Measurements from ENCODE around the gene RGS7. TPM values are rescaled to one million over a fixed set of nuclear protein-coding genes. Genes with fewer than 3 reads are reported as not detected.

Gene RGS7
- total RNA-seq, 4 donors from 2014 or later = 0.27 TPM; not detected in 3

GRCh38 chr1:241332987-241333386 lies 24.0 kb downstream of the RGS7 start:
- H3K4me3 ChIP-seq = no peak overlapping the region
- no peak for TF ChIP-seq EP300 (IDR thresholded peaks at IDR 0.05)
- no peak for TF ChIP-seq CTCF (IDR thresholded peaks at IDR 0.05)
- TF ChIP-seq POLR2AphosphoS5 (IDR thresholded peaks at IDR 0.05) = no peak
- TF ChIP-seq POLR2A (IDR thresholded peaks at IDR 0.05) = no peak
- H3K27ac ChIP-seq = no peak overlapping the region
- ATAC-seq = no peak
- 68 to 81% methylated on average over 2 of the region's 2 CpGs for WGBS, 2 donors (ENCODE audit: low coverage in 1 of 2)
- no peaks in the 10 kb centered on the region for H3K9me3 ChIP-seq
- no peaks in the 10 kb centered on the region for H3K4me1 ChIP-seq
- H3K36me3 ChIP-seq = no peaks in the 10 kb centered on the region
- peaks cover 3% of the 10 kb centered on the region for H3K27me3 ChIP-seq

GRCh38 chr1:241332037-241332409 lies 25.0 kb downstream of the RGS7 start:
- WGBS, 2 donors (ENCODE audit: low coverage in 1 of 2) = 21 to 62% methylated on average over 4 of the region's 4 CpGs
- H3K9me3 ChIP-seq = no peaks in the 10 kb centered on the region
- no peak overlapping the region for H3K27ac ChIP-seq
- peaks cover 3% of the 10 kb centered on the region for H3K27me3 ChIP-seq
- no peaks in the 10 kb centered on the region for H3K4me1 ChIP-seq
- H3K4me3 ChIP-seq = no peak overlapping the region
- H3K36me3 ChIP-seq = no peaks in the 10 kb centered on the region
- ATAC-seq = no peak
- TF ChIP-seq EP300 (IDR thresholded peaks at IDR 0.05) (no peak), POLR2AphosphoS5 (IDR thresholded peaks at IDR 0.05) (no peak), CTCF (IDR thresholded peaks at IDR 0.05) (no peak)

- Histone ChIP-seq H3K27ac (no peak overlapping the region), H3K4me3 (no peak overlapping the region), H3K4me1 (no peaks in the 10 kb centered on the region), H3K36me3 (no peaks in the 10 kb centered on the region), H3K27me3 (peaks cover 3% of the 10 kb centered on the region), H3K9me3 (no peaks in the 10 kb centered on the region)
- ATAC-seq = no peak
- TF ChIP-seq POLR2A (IDR thresholded peaks at IDR 0.05) (no peak), CTCF (IDR thresholded peaks at IDR 0.05) (no peak), POLR2AphosphoS5 (IDR thresholded peaks at IDR 0.05) (no peak), EP300 (IDR thresholded peaks at IDR 0.05) (no peak)
- 33 to 55% methylated on average over 3 of the region's 3 CpGs for WGBS, 2 donors (ENCODE audit: low coverage in 1 of 2)
Measured at GRCh38 chr1:241331328-241332036, 25.5 kb downstream of the RGS7 start.

GRCh38 chr1:241330619-241331327 lies 26.2 kb downstream of the RGS7 start:
- ATAC-seq = no peak
- H3K4me3 ChIP-seq = no peak overlapping the region
- WGBS, 2 donors (ENCODE audit: low coverage in 1 of 2) = 71 to 77% methylated on average over 1 of the region's 1 CpG
- no peaks in the 10 kb centered on the region for H3K9me3 ChIP-seq
- no peak overlapping the region for H3K27ac ChIP-seq
- H3K4me1 ChIP-seq = no peaks in the 10 kb centered on the region
- H3K36me3 ChIP-seq = no peaks in the 10 kb centered on the region
- H3K27me3 ChIP-seq = peaks cover 3% of the 10 kb centered on the region
- TF ChIP-seq CTCF (IDR thresholded peaks at IDR 0.05) = no peak
- no peak for TF ChIP-seq EP300 (IDR thresholded peaks at IDR 0.05)
- no peak for TF ChIP-seq POLR2A (IDR thresholded peaks at IDR 0.05)
- TF ChIP-seq POLR2AphosphoS5 (IDR thresholded peaks at IDR 0.05) = no peak

- Histone ChIP-seq H3K4me1 (no peaks in the 10 kb centered on the region), H3K9me3 (no peaks in the 10 kb centered on the region), H3K4me3 (no peak overlapping the region), H3K27me3 (peaks cover 3% of the 10 kb centered on the region), H3K36me3 (no peaks in the 10 kb centered on the region), H3K27ac (no peak overlapping the region)
- ATAC-seq = no peak
- 41 to 48% methylated on average over 2 of the region's 2 CpGs for WGBS, 2 donors (ENCODE audit: low coverage in 1 of 2)
- TF ChIP-seq POLR2A (IDR thresholded peaks at IDR 0.05) = no peak
- no peak for TF ChIP-seq EP300 (IDR thresholded peaks at IDR 0.05)
- no peak for TF ChIP-seq POLR2AphosphoS5 (IDR thresholded peaks at IDR 0.05)
- no peak for TF ChIP-seq CTCF (IDR thresholded peaks at IDR 0.05)
Measured at GRCh38 chr1:241325456-241325855, 31.5 kb downstream of the RGS7 start.

Data from gastroesophageal sphincter (tissue), 4 donors.